ENCODE measurements around the gene LPCAT1.

The LPCAT1 gene

DNA sequence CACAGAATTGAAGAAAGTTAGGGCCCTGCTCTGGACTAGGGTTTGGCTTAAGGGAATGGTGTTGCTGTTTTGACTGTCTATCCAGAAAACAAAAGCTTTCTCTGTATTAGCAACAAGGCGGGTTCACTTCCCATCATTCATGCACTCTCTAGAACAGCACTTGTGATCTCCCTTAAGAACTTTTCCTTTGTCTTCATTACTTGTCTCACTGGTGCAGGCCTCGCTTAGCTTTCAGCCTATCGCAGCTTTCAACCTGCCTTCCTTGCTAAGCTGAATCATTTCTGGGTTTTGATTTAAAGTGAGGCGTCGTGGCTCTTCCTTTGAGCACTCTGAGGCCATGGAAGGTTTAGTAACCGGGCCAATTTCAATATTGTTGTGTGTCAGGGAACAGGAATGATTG is 35.2 kb upstream of the LPCAT1 start:
- TF ChIP-seq, protein P1, sequence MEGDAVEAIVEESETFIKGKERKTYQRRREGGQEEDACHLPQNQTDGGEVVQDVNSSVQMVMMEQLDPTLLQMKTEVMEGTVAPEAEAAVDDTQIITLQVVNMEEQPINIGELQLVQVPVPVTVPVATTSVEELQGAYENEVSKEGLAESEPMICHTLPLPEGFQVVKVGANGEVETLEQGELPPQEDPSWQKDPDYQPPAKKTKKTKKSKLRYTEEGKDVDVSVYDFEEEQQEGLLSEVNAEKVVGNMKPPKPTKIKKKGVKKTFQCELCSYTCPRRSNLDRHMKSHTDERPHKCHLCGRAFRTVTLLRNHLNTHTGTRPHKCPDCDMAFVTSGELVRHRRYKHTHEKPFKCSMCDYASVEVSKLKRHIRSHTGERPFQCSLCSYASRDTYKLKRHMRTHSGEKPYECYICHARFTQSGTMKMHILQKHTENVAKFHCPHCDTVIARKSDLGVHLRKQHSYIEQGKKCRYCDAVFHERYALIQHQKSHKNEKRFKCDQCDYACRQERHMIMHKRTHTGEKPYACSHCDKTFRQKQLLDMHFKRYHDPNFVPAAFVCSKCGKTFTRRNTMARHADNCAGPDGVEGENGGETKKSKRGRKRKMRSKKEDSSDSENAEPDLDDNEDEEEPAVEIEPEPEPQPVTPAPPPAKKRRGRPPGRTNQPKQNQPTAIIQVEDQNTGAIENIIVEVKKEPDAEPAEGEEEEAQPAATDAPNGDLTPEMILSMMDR (IDR thresholded peaks at IDR 0.05; ENCODE audit: insufficient read depth, low read depth, low read length, missing control alignments), result no peak
- H3K4me3 ChIP-seq (ENCODE audit: low read depth, low read length), result no peak overlapping the region
- DNase-seq (ENCODE audit: low read depth), result no peak

DNA sequence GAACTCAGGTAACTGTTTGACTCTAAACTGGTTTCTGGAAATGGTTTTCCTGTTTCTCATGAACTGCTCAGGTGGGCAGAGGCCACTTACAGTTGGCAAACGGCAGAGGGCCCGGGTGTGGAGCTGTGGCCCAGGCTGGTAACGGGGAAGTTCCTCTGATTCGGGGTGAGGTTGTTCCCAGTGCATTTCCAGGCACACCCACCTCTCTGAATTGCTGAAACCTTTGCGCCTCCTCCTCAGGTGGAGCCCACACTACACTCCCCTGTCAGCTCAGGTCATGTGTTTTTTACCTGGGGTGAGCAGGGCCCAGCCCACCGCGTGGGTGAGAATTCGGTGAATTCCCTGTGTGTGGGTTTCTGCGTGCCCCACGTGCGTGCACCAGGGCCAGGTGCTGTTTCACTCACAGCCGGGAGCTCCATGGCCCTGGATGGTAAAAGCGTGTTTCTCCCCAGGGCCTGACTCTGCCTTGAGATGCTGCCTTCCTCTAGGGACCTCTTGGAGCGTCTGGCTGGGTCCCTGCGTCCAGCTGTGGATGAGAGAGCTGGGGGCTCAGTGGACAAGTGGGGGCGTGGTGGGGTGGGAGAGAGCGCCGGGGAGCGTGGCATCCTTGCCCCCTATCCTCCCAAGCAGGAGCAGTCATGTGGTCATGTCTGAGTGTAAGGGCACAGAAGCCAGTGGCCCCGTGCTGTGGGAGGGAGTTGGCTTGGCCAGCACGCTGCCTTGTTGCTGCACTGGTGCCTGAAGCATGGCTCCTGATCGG is 33.5 kb upstream of the LPCAT1 start:
- H3K4me3 ChIP-seq (ENCODE audit: low read depth, low read length), result no peak overlapping the region
- TF ChIP-seq, protein P1 (IDR thresholded peaks at IDR 0.05; ENCODE audit: insufficient read depth, low read depth, low read length, missing control alignments), result no peak
- no peak for DNase-seq (ENCODE audit: low read depth)

DNA sequence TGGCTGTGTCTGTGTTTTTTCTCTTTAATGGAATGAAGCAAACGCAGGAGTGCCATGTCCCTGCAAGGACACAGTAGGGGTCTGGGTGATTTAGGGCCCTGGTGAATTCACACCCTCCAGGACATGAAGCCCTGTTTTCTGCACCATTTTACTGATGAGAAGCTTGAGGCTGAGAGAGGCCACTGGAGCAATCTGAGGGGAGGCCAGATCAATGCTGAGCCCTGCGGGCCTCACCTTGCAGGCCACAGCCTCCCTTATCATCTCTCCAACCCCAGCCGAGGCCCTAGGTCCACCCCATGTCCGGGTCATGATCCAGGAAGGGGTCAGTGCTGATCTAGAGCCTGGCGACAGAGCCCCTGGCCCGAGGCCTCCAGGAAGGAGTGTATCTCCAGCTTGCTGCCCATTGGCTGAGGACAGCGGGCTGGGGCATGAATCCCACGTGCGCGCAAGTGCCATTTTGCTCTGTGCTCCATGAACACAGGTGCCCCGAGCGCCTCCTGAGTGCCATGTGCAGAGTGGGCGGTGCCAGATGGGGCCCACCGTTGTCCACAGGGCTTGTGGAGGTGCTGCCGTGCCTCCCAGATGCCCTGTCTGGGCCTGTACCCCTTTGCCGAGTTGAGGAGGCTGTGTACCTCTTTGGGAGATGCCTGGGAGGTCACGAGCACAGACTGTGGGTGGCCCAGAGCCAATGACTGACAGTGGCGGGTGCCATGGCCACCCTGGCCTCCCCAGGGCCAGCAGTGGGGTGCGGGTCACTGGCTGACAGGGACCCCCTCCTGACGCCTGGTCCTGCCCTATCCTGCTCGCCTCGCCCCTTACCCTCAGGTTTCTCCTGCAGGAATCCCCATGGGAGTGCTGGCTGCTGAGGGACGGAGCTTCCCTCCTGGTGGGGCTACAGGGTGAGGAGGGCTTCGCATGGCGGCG is 32.3 kb upstream of the LPCAT1 start:
- no peak overlapping the region for H3K4me3 ChIP-seq (ENCODE audit: low read depth, low read length)
- TF ChIP-seq, protein P1 (IDR thresholded peaks at IDR 0.05; ENCODE audit: insufficient read depth, low read depth, low read length, missing control alignments), result no peak
- no peak for DNase-seq (ENCODE audit: low read depth)

DNA sequence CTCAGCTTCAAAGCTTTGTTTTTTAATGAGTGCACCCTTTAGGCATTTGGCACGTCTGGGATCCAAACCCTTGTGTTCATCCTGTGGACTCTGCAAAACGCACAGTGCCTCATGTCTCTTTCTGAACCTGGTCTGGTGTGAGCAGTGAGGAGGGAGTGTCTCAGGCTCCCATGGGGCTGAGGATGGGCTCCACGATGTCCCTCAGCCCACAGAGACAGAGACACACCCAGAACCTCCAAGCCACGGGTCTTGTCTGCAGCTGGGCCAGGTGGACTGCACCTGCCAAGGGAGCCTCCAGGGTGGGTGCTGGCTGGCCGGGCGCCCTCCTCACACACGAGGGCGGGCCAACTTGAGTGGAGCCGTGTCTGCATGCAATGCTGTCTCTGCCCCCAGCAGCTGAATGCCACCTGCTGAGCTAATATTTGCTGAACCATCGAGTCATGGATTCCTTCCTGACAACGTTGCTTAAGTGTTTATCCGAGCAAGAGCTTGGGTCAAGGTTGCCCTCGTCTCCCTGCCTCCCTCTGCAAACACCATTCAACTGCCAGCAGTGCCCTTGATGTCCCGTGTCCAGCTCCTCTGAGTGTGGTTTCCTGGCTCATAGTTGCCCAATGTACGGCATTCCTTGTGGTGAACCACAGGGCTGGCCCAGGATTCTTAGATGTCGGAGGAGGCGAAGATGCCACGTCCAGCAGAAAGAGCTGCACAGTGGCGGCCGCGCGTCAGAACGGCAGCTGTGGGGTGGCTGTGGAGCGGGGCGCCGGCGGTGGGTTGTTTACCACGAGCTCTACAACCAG is 31.4 kb upstream of the LPCAT1 start:
- TF ChIP-seq, protein P1 (IDR thresholded peaks at IDR 0.05; ENCODE audit: insufficient read depth, low read depth, low read length, missing control alignments), result no peak
- H3K4me3 ChIP-seq (ENCODE audit: low read depth, low read length), result no peak overlapping the region
- DNase-seq (ENCODE audit: low read depth), result no peak

DNA sequence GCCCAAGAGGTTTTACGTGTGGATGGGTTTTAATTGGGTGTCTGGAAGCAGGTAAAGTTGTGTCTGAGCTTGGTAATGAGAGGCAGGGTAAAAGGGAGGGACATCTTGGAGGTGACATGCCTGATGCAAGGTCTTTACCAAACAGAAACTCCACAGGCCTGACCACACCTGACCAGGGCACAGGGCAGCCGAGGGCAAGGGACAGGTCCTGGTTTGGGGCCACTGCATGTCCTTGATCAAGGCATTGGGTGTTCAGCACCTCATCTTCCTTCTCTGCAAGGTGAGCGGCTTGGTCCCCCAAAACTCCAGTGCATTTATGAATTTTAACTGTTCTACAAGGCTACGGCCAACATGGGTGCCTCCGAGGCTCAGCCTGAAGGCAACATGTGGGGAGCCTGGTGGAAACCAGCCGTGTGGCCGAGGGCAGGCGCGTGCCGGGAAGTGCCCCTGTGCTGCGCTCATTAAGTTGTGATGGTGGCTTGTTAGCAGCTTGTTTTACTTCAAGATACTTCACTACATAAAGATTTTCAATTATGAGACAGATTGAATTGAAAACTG is 30.7 kb upstream of the LPCAT1 start:
- H3K4me3 ChIP-seq (ENCODE audit: low read depth, low read length), result no peak overlapping the region
- no peak for DNase-seq (ENCODE audit: low read depth)
- TF ChIP-seq, protein P1 (IDR thresholded peaks at IDR 0.05; ENCODE audit: insufficient read depth, low read depth, low read length, missing control alignments), result no peak

All from GM12865 (cell line).